HG02981 (cell line): ENCODE data around the gene ERV3-1.
"Not testable (repeated sequence)": the region's sequence is repeated elsewhere in the genome, so short reads cannot be mapped to it uniquely, and the experiment has no call there.

Experiments used
- ATAC-seq: cut with Tn5 transposase; IDR thresholded peaks from one replicate; pipeline ENCODE4 v1.9.1; 2021; ENCODE audit warnings: mild to moderate bottlenecking, moderate library complexity; ENCODE audit not compliant: unreplicated experiment

ERV3-1 gene

DNA sequence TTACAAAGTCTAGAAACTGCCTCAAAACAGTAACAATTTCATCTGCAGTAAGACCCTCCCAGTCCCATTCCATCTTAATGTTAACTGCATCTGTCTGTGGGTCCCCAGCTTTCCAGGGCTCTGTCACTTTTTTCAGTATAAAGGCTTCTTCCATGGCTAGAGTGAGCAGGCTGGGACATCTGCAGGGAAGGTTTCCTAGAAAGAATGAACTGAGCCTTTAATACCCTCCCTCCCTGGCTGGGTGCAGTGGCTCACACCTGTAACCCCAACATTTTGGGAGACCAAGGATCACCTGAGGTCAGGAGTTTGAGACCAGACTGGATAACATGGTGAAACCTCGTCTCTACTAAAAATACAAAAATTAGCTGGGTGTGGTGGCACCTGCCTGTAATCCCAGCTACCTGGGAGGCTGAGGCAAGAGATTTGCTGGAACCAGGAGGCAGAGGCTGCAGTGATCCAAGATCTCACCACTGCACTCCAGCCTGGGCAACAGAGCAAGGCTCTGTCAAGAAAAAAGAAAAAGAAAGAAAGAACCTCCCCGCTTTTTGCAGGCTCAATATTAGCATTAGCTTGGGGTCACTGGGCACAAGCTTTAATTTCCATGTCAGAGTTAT lies 3.4 kb downstream of the ERV3-1 start:
- ATAC-seq, result no peak

DNA sequence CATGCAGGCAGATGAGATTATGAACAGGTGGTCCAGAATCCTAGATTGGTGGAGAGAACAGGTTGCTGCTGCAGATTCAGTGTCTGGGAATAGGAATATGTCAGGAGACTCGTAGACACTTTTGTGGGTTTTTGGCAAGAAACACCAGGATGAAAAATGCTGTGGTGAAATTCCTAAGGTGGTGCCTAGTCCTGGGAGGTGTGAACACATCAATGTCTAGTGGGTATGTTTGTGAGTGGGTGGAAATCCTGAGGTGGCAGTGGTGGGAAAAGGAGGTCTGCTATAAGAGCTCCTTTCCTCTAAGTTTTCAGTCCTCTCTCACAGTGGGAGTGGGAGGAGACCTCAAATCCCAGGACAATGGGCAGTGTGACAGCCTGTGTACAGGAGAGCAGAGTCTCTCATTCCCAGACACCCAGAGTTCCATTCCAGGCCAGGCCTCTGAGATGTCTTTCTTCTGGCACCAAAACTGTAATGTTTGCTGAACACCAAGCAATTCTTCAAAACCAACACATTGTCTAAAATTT lies 5.1 kb downstream of the ERV3-1 start:
- ATAC-seq, result no peak

DNA sequence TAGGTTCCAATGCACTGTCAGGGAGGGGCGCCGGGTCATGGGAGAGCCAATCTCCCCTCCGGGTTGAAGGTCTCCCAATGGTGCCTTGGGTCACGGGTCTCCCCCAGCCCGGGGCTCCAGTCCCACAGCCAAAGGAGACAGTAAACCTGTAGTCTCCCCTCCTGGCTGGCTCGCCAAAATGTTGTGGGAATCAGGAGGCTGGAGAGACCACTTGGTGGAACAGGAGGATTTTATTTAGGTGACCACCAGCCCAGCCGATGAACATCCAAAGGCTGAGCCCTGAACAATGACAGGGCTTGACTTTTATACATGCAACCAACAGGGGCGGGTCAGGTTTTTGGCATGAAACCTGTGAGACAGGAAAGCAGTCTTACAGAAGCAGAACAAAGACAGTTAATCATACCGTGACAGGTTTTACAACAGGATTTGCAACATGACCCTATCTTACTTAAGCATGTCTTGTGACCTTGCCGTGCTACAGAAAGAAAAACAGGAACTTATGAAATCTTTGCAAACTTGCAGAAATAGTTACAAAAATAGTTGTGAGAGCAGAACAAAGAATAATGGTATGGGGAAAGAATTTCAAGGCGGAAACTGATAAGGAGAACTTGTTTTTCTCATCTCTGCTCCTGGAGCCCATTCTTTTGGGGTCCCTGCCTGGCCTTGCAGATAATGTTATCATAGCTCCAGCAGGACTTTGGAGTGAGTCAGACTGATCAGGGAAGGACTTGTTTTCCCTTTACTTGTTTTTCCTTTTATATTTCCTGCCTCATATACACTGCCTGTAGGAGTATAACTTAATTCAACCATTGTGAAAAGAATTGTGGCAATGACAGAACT lies 7.1 kb downstream of the ERV3-1 start:
- ATAC-seq, result no peak

DNA sequence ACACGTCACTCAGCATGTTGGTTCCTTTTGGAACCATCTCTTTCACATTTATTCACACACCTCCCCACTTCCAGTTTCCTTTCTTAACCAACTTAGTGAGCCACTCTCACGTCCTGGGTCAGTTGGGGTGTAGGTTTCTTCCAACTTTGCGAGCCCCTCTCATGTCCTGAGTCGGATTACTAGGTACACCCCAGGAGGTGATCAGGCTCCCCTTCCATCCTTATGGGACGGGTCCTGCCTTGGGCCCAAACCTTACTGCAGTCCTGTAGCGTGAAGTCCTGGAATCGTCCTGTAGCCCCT lies 7.7 kb downstream of the ERV3-1 start:
- no peak for ATAC-seq

DNA sequence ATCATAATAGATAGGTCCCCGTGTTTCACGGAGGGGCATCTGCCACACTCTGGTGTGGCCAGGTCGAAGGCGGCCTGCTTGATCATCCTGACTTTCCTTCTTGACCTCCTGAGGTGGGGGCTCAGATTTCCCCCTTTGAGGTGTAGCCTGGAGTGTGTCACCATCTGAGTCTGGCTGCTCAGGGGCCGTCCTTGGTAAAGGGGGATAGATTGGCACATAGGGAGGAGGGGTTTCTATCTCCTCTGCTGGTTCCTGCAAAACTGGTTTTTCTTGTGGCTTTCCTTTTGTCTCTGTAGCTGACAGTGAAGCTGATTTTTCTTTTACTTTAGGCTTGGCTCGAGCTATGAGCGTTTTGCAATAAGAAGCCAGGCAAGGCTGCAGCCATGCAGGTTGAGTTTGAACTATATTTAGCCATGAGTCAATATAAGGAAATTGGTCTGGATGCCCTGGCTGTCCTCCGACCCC lies 8.5 kb downstream of the ERV3-1 start:
- ATAC-seq, result no peak

DNA sequence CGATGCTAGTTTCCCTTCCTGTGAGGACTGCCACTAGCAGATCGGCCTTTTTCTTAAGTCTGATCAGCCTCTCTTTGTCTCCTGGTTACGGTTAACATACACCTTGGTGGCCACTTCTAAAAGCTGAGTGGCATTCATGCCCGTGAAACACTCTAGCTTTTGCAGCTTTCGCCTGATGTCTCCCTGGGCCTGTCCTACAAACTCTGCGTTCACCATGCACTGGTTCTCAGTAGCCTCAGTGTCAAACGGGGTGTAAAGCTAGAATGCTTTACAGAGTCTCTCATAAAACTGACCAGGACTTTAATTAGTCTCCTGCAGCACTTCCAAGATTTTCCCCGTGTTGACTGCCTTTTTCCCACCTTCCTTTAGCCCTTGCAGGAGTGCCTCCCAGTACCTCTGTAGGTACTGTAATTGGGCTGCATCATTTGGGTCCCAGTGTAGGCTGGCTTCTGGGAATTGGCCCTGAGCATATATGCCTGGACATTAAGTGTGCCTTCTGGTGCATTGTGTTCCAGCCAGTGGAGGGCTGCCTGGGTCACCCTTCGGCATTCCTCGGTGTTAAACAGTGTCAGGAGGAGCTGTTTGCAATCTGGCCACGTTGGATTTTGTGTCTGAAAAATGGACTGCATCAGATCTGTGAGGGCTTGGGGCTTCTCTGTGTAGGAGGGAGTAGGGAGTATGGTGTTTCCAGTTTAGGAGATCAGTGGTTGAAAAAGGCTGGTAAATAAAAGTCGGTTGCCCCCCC lies 9.2 kb downstream of the ERV3-1 start:
- ATAC-seq, result no peak

DNA sequence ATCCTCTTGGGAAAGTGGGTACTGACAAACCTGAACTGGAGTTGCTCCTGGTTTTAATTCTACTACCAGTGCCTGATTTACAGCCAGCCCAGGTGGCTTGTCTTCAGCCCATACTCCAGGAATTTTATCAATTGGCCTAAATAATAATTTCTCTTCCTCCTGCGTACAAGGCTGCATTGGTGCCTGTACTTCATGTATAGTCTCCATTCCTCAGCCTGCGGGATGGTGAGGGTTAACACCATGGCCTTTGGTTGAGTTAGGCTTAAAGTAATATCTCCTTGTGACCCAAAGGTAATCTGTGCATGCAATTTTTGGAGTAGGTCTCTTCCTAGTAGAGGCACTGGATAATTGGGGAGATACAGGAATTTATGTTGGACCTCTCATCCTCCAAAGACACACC lies 10.2 kb downstream of the ERV3-1 start:
- ATAC-seq, result no peak

DNA sequence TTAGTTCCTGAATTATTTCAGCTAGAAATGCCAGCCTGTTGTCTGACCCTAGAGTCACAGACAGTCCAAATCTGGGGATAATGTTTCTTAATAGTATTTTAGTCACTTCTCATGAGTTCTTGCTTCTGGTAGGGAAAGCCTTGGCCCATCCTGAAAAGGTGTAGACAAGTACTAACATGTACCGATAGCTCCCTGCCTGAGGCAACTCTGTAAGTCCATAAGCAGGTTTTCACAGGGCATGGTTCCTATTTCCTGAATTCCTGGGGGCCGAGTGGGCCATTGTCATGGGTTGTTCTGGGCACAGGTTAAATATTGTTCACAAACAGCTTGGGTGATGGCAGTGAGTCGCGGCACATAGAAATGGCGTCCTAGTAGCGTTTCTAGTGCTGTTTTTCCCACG lies 12.6 kb downstream of the ERV3-1 start:
- ATAC-seq, result no peak

DNA sequence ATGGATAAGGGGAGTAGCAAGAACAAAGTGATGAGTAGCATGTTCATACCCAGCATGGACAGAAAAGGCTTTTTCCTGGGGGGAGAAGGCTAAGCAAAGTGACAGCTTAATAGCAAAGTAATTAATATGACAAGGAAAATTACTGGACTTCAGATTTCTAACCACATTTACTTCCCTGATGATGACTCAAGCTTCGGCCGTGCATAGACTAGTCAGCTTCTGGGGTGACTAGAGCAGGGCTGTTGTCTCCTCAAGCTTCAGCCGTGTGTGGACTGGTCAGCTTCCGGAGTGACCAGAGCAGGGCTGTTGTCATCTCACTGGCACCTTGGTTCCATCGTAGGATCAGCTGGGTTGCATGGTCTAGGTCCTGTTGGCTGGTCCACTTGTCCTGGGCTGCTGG lies 13.5 kb downstream of the ERV3-1 start:
- ATAC-seq, result no peak

DNA sequence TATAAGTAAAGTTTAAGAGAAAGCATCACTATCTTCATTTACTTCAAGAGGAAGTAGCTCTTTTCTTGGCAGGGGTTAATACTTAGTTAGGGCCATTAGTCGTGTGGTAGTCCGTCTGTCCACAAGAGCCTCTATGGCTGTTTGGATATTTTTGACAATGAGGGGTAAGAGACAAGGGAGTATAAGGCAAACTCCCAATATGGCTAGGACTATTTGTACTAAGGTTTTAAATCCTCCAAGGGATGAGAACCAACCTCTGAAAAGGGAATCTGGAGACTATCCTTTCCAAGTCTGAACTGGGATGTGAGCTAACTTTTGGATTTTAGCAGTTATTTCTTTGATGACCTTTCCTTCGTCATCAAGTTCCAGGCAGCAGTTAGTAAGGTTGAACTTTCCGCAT lies 15.6 kb downstream of the ERV3-1 start, which contains the start of gene ZNF117:
Gene ZNF117 (minus strand): TSS at position 101 of the 400 bp plus-strand sequence.
- ATAC-seq, result no peak

DNA sequence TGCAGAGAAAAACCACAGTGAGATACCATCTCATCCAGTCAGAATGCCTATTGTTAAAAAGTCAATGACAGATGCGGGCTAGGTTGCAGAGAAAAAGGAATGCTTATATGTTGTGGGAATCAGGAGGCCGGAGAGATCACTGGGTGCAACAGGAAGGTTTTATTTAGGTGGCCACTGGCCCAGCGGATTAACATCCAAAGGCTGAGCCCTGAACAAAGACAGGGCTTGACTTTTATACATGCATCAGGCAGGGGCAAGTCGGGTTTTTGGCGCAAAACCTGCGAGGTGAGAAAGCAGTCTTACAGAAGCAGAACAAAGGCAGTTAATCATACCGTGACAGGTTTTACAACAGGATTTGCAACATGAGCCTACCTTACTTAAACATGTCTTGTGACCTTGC lies 16.3 kb downstream of the ERV3-1 start:
- ATAC-seq, result no peak

DNA sequence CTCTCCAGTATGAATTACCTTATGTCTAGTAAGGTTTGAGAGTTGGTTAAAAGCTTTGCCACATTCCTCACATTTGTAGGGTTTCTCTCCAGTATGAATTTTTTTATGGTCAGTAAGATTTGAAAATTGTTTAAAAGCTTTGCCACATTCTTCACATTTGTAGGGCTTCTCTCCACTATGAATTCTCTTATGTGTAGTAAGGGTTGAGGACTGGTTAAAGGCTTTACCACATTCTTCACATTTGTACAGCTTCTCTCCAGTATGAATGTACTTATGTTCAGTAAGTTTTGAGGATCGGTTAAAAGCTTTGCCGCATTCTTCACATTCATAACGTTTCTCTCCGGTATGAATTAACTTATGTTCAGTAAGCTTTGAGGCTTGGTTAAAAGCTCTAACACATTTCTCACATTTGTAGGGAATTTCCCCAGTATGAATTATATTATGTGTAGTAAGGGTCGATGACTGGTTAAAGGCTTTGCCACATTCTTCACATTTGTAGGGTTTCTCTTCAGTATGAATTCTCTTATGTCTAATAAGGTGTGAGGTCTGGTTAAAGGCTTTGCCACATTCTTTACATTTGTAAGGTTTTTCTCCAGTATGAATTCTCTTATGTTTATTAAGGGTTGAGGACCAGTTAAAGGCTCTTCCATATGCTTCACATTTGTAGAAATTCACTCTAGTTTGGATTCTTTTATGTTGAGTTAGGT lies 27.8 kb downstream of the ERV3-1 start:
- ATAC-seq, result no peak

DNA sequence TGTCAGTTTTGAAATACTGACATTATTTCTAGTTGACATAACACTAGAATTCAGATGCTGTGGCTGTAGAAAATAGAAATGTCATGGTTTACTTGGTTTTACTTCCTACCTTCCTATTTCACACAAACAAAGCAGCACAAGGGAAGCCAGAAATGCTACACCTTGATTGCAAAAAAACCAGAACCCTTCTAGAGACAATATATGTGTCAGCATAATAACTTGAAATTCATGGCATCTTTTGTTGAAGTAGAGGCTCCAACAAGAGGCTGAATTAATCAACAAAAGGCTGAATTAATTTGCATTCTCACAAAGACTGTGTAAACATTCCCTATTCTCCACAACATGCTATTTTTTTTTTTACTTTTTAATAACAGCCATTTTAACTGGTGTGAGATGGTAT lies 40.9 kb downstream of the ERV3-1 start:
- no peak for ATAC-seq

DNA sequence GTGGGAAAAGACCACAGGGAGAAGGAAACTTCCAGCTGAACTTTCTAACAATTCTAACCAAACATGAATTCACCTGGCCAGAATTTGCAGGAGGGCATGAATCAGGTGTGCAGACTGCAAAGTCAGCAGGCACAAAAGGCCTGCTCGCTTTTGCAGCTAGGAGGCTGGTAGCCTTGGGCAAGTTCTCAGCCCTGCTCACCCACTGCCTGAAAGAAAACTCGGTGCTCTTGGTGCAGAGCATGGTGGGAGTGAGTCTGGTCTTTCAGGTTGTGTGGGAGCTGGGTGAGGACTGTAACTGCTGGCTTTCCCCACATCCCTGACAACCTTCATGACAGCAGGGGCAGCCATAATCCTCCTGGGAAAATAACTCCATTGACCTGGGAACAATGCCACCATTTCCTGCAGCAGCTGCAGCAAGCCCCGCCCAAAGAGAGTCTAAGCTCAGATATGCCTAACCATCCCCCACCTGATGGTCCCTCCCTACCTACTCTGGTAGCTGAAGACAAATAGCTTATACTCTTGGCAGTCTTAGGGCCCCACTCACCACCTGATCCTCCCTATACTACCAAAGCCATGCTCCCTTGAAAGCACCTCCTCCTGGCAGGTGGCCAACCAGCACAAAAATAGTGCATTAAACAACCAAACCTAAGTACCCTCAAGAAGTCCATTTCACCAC lies 47.3 kb downstream of the ERV3-1 start:
- ATAC-seq, result no peak

DNA sequence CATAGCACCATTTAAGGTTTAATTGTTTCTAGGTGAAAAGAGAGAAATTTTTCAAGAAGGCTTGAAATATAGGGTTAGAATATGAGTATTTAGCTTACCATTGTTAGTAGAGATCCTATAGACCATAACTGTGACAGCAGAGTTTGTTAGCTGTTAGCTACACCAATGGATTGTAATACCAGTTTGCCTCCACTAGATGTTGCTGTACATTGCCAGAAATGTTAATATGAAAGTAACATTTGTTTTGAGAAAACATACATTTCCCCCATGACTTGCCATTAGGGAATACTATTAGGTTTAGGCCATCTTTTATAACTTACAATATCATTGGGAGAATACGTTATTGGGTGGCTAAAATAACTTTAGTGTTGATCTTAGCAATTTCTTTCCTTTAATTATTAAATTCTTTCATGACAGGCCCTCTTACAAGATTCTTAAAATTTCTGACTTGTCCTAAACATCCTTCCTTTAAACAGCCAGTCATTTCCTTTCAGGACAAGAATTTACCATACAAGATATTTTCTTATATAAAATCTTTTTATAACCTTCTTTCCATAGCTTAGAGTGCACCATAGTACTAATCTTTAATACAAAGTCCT lies 55.1 kb downstream of the ERV3-1 start:
- ATAC-seq, result no peak

DNA sequence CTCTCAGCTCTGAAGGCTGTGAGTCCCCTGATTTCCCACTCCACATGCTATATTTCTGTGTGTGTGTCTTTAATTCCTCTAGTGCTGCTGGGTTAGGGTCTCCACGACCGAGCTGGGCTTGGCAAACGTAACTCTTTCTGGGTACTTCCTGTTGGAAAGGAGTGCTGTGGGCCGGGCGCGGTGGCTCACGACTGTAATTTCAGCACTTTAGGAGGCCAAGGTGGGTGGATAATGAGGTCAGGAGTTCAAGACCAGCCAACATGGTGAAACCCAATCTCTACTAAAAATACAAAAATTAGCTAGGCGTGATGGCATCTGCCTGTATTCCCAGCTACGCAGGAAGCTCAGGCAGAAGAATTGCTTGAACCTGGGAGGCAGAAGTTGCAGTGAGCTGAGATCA lies 55.8 kb downstream of the ERV3-1 start:
- ATAC-seq, result not testable (repeated sequence)

DNA sequence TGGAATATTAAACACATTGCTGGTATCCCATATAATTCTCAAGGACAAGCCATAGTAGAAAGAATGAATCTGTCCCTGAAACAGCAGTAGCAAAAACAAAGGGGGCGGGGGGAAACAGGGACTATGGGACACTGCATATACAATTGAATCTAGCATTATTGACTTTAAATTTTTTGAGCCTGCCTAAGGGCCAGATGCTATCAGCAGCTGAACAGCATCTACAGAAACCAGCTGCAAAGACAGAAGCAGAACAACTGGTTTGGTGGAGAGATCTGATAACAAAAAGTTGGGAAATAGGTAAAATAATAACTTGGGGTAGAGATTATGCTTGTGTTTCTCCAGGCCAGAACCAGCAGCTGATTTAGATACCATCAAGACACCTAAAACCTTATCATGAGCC lies 57.7 kb downstream of the ERV3-1 start:
- not testable (repeated sequence) for ATAC-seq

DNA sequence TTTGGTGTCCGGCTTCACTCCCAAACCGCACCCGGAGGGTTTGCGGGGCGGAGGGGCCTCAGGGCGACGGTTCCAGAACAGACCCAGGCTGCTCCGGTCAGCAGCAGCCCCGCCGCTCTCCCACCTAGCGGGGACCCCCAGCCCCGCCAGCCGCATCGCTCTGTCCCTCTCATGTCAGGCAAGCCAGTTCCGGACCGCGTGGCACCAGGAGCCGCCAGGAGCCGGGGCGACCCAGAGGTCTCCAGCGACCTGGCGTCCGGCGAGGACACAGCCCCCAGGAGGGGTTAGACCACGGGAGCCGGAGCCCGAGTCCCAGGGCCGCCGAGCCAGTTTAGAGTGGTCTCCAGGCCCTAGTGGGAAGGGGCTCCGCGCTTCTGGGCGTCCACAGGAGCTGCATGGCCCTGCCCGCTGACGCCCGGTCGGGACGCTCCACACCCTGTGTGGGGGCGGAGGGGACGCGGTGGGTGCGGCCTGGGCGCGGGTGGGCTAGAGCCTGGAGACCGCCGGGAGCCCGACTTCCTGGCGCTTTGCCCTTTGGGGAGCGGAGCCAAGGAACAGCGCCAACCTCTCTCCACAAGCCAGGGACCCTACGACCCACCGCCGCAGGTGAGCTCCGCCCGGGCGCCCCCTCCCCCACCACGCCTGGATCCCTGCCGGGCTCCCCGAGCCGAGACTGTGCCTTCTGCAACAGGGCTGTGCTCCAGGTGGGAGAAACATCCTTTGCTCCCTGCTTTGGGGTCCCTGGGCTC lies 59.1 kb downstream of the ERV3-1 start:
- ATAC-seq, result no peak

DNA sequence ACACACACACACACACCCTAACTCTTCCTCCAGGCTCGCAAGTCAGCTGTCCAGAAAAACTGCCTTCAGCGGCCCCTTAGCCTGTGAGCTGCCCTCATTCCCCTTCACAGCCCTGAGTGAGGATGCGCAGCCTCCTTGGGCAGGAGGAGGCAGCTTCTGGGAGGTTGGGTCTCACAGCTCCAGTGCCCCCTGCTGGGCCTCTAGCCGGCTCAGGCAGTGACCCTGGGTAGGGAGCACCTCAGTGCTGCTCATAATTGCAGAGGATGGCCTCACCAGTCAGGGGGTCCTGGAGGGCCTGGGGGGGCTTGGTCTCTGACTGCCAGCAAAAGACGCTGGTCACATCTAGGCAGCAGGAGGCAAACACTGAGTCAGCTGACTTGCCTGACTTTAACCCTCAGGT lies 59.7 kb downstream of the ERV3-1 start:
- no peak for ATAC-seq
